ACHN (cell line): ENCODE measurements around the gene CCDC85A.

Experiments
- DNase-seq: peaks from one replicate; pipeline ENCODE4 v3.0.0-alpha.2; 2015
- in situ Hi-C: cut with HindIII; loops from 2 replicates; pipeline ENCODE4 v1.10.0; 2017; ENCODE audit warnings: low sequenced_read_pairs, low pct_ligation_motif_present, low pct_unique_long_range_greater_than_20kb

The CCDC85A gene

GRCh38 chr2:56331810-56332209 lies 148.0 kb downstream of the CCDC85A start:
- no peak for DNase-seq
- in situ Hi-C loops: no loop called here

DNA sequence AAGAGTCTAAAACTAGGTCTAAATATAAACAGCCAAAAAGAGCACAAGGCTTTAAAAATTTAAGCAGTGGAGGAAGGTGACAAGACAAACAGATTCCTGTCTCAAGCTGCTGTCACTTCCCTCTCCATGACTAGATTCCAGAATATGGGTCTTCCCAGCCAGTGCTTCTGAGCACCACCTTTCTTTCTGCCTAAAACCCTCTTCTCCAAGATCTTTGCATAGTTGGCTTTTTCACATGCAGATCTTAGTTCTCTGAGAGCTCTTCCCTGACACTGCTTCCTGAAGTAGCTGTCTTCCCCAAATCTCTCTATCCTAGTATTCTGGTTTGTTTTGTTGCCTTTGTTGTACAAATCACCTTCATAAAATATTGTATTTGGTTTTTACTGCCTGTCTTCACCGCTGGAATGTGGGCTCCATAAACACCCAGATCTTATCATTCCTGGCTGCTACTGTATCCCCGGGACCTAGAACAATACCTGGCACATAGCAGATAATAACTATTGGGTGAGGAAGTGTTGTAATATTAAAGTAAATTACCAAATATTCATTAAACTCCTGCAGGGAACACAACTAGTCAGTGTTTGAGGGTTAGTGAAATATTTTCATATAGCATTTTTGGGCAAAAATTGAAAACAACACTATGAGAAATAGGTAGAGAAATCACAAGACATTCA lies 150.2 kb downstream of the CCDC85A start:
- in situ Hi-C loops: no loop called here
- no peak for DNase-seq

DNA sequence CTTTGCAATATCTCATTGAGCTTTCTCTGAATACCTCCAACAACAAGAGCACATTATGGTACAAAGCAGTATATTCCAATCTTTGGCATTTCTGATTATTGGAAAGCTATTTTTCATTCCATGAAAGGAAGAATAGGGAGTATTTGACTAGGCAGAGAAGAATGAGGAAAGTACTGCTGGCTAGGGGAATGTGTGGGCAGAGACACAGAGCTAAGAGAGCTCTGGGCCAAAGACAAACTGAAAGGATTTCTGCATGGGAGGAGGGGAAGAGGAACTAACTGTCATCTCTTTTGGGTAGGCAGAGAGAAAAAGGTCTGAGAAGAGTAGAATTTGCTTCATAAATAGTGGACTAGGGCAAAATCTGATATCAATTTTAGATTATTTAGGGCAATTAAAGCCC lies 150.8 kb downstream of the CCDC85A start:
- no peak for DNase-seq
- in situ Hi-C loops: no loop called here

- DNase-seq: no peak
- in situ Hi-C loops: no loop called here
Observed at GRCh38 chr2:56335101-56335500, 151.3 kb downstream of the CCDC85A start.

GRCh38 chr2:56337342-56337741 lies 153.6 kb downstream of the CCDC85A start:
- in situ Hi-C loops: no loop called here
- DNase-seq: no peak

DNA sequence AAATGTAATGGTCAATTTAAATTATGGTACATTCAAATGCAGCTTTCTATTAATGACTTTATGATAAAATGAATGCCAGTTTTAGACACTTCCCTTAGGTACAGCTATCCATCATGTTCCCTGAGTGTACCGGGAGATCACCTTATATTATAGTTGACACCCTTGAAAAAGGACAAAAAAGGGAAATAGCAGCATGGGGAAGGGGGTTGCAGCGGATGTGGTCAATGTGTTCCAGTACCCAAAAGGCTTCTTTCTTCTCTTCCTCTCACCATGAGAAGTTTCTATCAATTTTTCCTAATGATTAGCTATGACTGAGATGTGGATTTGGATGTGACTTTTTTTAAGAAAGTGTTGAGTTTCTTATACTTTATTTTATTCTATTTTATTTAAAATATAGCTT lies 154.4 kb downstream of the CCDC85A start:
- in situ Hi-C loops: no loop called here
- no peak for DNase-seq

DNA sequence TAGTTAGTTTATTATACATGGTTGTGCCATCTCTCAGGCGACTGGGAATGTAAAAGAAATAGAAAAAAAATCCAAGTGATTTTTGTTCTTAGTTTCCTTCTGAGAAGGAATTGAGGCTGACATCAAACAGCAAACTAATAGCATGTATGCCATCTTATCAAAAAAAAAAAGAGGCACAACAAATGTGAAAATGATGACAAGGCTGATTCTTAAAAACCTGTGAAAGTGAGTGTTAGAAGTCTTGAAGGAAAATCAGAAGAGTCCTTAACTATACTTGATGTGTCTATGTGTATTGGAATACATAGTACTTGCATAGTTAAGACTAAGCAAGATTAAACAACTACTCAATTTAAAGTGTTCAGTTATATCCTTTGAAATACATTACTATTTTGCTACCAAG lies 161.0 kb downstream of the CCDC85A start:
- in situ Hi-C loops: no loop called here
- DNase-seq: no peak

DNA sequence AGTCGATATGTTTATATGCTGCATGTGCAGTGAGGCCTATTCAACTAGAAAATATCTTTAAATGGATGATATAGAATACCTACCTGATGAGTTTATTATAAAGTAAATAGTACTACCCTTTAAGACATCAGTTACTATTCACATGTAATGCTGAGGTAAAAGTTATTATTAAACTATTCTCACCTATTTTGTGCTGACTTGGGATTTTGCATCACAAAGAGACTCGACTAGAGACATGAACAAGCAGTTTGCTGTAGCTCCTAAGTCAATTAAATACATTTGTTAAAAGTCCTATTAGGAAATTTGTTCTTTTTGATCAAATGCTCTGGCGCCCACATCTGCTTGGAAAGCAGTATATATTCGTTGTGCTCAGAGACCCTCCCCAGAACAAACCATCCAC lies 164.1 kb downstream of the CCDC85A start:
- DNase-seq: no peak
- in situ Hi-C loops: no loop called here

DNA sequence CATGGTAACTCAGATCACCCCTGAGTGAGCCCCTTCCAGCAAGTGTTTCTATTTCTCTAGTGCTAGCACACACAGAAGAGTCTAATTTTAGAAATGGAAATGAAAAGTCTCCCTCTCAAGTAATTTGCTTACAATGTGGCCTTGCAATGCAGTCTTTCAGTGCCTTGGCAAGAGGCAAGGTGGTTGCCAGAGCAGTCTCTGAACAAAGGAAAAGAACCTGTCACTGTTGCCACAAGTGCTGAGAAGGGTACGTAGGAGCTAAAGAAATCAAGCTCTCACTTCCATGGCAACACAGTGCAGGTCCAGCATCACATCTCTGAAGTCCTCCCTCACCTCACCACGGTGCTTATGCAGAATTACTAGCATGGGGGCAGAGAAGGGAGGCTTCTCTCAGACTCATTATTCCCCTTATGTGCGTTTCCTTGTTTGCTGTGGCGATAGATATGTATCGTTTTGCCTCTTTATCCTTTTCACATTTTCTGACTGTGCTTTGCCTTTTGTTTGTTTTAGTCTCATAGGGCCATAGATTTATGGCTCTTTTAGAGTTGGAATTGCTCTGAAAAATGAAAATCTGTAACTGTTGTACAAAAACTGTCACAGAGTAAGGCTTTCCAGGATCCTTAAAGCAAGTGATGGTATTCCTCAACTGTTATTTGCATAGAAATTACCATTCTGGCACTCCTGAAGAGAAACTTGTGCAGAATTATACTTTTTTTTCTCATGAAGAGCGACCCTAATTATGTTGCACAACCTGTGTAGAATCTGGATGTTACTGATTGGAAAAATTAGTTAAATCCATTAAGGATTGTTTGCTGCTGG lies 164.8 kb downstream of the CCDC85A start:
- DNase-seq: no peak
- in situ Hi-C loops: no loop called here

DNA sequence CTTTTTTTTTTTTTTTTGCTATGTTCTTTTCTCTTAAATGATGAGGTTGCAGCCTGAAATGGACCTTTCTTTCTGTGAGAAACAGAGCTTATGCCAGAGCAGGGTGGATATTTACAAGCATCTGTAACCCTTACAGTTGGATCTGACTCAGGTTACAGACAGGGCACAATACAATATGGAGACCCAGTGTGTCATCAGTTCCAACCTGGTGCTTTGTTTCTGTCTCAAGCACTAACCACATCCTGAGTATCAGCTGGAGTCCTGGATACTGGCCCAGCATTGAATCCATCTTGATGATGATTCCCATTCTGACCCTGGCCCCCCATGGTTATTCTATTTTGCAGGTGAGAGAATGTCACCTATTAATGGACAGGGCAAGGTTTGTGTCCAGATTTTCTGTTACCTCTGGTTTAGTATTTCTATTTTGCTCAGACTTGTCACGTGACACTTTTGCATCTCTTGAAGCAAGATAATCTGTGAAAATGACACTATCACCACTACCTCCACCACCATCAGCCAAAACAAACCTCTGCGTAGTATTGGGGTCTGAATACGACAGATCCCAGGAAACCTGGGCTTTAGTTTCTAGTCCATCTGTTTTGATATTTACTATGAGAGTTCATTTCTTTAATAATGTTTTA lies 174.0 kb downstream of the CCDC85A start:
- DNase-seq: no peak
- in situ Hi-C loops: no loop called here

- in situ Hi-C loops: no loop called here
- no peak for DNase-seq
Observed at GRCh38 chr2:56361844-56362243, 178.1 kb downstream of the CCDC85A start.

DNA sequence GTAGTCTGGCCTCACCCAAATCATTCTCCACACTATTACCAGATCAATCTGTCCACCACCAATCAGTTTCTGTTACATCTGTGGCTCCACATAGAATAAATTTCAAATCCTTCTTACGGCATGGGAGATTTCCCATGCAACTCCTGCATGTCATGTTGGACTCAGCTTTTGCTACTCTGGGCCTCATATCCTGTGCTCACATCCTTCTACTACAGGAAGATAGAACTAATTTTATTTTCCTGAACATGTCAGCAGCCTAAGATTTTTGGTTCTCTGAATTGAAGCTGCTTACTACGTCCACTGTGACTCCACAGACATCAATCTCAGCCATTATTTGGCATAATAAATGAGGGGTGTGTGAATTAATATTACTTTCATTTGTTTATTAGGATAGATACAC lies 181.1 kb downstream of the CCDC85A start:
- in situ Hi-C loops: no loop called here
- no peak for DNase-seq

- in situ Hi-C loops: no loop called here
- no peak for DNase-seq
Observed at GRCh38 chr2:56369316-56369715, 185.5 kb downstream of the CCDC85A start.

DNA sequence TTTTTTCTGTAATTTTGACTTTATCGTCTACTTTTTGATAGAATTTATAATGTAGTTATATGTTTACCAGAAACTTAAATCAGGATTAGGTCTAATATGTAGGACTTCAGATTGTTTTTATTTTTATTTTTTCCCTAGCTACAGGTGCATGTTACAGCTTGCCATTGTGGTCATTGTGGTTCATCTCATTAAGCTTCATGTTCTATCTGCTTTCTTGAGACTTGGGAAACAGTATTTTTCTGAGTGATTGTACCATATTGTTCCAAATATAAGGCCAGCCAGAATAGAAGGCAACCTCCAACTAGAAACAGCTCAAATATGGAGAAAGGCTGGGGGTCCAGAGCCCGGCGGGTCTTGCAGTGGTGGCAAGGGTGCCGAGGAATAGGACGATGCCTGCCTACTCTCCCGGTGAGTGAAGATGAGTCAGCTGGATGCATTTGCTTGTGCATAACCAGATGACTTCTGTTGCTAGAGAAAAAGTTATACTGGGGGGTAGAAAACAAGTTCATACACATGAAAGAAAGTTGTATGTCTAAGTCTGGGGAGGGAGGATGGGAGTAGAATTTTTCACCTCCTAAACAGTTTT lies 188.4 kb downstream of the CCDC85A start:
- DNase-seq: no peak
- in situ Hi-C loops: no loop called here

GRCh38 chr2:56375251-56375650 lies 191.5 kb downstream of the CCDC85A start:
- DNase-seq: no peak
- in situ Hi-C loops: no loop called here

GRCh38 chr2:56376699-56377665 lies 193.2 kb downstream of the CCDC85A start:
- DNase-seq: no peak
- in situ Hi-C loops: no loop called here

DNA sequence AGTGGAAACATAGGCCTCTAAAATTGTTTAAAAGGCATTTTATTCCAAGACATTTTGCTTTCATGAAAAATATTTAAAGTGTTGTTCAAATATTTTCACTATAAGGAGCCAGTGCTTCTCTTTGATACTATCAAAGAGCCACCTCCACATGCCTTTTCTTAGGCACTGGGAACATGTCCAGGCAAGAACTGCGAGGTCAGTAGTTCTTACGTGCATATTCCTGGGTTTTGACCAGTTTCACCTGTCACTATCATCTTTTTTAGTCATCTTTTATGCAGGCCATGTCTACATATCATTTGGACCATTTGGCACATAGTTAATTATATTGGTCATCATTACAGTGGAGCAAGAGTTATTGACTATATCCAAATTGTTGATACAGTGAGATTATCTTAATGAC lies 195.3 kb downstream of the CCDC85A start:
- in situ Hi-C loops: no loop called here
- DNase-seq: no peak

DNA sequence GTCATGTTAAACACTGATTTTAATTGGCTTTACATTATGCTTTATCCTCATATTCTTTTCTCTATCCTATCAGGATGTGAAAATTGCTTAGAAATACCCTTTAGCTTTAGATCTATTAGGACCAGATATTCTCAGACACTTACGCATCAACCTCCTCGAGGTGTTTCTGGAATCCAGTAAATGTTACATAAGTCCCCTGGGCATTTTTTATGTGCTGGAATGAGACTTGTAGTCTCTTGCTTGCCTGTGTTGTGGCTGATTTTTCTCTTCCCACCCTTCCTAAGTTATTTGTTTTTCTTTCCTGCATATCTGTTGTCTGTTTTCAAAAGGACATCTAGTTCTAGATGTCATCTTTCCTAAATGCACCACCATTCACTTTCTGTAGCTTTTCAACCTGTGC lies 197.1 kb downstream of the CCDC85A start:
- no peak for DNase-seq
- in situ Hi-C loops: no loop called here
